OCI-M1 (cell line): ENCODE data around the gene EPB41L3.

ENCODE experiments used
- DNase-seq: peaks from one replicate; lab custom pipeline; 2025; lab: John Stamatoyannopoulos, UW

EPB41L3 gene

DNA sequence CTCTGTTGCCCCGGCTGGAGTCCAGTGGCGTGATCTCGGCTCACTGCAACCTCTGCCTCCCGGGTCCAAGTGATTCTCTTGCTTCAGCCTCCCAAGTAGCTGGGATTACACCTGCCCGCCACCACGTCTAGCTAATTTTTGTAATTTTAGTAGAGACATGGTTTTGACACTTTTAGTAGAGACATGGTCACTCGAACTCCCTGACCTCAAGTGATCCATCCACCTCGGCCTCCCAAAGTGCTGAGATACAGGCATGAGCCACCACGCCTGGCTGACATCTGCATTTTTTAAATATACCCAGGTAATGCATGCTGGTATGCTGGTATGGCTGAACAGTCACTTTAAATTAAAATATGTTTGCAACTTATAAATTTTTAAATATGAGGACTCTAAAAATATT lies 91.9 kb downstream of the EPB41L3 start:
- DNase-seq = no peak

DNA sequence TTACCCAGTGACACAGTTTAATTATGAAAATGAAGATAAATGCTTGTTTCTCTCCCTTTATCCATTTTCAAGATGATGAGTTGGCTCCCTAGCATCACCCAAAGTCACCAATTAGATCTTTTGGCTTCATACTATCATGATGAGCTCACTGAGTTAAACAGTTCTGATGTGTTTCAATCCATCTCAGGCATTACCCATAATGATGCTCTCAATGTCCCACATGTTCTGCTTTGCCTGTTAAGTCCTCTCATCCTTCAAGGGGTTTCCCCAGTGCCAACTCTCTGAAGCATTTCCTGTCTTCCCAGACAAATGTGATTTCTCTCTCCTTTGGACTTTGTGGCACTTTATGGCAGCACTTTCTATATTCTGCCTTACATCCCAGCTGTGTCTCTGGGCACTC lies 92.6 kb downstream of the EPB41L3 start:
- DNase-seq = no peak

DNA sequence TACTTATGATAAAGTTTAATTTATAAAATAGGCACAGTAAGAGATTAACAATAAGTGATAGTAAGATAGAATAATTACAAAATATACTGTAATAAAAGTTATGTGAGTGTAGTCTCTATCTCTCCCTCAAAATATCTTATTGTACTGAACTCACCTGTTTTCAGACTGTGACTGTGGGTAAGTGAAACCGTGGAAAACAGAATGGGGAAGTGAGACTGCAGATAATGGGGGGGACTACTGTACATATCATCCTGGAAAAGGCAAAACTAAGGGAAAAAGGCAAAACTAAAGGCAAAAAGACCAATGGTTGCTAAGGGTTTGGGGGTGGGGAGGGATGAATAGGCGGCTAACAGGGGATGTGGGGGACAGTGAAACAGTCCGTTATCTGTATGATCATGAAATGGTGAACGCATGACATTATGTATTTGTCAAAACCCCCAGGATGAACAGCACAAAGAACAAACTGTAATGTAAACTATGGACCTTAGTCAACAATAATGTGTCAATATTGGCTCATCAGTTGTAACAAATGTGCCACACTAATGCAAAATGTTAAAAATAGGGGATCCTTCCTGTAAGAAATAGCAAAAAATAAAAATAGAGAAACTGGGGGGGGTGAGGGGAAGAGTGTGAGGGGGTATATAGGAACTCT lies 93.8 kb downstream of the EPB41L3 start:
- DNase-seq = no peak

DNA sequence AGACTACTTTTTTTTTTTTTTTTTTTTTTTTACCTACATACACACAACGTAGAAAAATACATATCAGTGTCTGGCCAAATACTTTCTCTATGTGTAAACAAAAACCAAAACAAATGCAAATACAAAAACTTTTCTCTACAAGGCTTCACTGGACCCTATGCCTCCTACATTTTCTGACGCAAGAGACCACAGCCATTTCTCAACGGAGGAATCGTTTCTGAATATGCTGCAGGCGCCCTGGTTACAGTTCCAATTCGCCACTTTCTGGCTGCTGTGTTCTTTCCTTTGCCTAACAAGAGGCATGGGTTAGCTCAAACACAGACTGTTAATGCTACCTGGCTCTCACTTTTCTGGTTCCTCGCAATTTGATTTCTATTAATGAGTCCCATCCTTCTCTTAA lies 96.4 kb downstream of the EPB41L3 start:
- peak; percentile 46 for DNase-seq

DNA sequence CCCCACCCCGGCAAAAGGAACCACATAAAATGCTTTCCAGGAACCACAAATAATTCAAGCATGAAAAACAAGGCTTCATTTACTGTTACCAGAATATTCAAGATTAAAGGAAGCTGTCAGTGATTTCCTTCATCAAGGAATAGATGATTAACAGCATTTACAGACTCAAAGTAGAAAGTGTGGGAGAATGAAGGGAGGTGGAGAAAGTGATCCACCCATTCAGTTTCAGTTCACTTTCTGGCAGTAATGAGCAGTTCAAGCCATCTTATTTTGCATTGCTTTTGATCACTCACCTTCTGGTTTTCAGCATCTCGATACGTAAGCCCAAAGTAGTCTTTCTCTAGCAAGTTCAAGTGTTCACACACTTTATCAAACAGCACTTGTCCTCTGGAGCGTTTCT lies 99.0 kb downstream of the EPB41L3 start:
- no peak for DNase-seq

DNA sequence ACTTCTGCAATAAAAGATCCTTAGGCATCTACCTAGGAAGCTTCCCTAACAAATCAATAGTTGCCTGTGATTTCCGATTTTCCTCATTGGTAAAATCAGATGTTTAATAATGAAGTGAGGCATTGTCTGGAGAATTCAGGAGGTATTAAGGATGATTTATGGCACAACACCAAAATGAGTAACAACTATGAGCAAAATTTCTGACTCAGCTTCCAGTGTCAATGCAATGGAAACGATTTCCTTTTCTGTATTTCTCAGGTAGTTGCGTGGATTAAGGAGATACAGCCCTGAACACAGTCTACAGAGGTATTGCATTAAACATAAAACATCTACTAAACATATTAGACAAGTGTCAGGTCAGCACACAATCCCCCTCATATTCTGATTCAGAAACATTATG lies 99.5 kb downstream of the EPB41L3 start:
- DNase-seq = no peak

DNA sequence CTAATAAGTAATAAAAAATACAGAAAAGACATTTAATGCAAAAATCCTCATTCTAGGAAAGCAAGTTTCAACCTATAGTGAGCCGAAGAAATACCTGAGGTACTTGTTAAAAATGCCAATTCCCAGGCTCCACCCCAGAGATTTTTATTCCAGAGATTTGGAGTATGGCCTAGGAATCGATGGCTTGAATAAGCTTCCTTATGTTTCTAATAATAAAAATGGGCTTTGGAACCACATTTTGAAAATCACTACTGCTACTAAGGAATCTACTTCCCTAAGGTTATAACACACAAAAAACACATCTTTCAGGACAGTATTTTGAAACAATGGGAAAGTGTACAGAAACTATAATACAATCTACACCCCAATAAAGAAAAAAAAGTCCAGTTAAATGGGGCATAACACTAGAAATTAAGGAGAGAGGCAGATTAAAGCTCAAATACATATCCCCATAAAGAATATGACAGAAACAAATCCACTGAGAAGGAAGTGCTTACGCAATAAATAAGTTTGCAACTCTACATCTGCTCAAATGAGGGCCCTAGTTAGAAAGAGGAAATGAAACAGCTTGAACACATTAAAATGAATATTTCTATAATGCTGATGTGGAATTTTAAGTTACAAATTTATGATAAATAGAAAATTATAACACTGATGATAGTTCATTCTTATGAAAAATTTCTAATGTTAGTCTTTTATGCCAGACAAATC lies 103.7 kb downstream of the EPB41L3 start:
- peak; percentile 27 for DNase-seq

DNA sequence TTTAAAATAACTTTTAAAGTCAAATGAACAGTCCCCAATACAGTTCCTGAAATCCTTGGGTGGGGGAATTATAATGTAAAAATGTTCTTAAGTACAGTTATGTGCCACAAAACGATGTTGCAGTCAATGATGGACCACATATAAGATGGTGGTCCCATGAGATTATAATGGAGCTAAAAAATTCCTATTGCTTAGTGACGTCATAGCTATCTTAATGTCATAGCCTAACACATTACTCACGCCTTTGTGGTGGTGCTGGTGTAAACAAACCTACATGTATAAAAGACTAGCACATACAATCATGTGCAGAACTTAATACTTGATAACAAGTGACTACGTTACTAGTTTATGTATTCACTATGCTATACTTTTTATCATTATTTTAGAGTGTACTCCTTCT lies 109.4 kb downstream of the EPB41L3 start:
- no peak for DNase-seq

DNA sequence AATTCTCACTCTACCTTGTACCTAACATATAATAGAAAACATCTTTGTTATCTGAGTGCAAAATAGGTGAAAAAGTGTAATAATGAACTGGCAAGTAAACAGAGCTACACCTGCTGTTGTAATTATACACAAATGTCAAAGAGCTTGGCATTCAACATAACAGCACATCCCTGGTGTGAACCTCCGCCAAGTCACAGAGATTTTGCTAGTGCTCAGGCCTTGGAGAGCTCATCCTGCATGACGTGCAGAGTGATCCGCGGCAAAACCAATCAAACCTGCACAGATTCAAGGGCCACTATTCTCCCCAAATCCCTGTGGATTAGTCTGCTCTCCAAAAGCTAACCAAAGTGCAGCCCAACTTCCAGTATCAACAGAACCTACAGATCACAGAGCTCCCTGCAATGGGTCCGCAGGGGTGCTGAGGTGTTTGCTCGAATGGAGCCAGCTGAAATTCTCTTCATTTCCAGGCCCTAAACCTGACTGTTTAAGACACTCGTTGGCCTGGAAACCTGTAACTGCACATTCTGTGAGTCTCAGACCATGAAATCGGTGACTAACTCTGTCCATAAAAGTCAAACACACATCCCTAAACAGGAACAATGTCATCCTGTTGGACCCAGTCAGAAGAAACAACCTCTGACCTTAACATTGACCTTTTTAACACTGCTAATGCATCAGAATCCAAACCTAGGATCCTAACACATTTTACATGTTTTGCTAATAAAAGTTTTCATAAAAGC lies 111.8 kb downstream of the EPB41L3 start:
- DNase-seq = no peak

DNA sequence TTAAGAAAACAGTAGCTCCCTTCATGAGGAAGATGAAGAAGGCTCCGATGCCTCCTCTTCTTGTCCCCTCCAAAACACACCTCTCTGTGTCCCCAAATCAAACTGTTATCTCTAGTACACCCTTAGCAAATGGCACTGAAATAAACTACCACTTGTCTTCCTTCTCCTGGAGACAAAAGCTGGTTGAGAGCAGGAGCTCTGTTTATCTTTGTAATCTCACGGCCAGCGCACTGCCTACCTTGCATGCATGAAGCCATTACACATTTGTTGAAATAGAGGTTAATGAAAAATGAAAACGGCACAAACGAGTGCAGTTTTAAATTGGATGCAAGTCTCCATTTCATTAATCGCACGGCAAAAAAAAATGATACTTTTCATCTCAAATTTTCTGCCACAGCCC lies 113.7 kb downstream of the EPB41L3 start:
- no peak for DNase-seq

DNA sequence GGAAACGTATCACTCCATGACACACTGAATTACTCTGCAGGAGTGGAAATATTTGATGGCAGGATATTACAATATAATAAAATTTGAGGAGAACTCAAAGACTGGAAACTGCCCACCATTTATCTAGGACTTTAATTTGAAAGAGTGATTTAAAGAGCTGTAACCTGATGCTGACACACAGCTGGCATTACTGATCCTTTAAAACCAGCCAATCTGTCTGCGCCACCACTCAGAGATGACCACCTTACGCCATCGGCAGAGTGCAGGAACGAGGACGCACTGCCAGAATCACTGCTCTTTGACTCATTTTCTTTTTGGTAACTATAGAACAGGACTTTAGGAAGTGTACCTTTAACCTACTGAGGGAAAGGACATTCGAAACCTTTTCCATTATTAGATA lies 114.1 kb downstream of the EPB41L3 start:
- no peak for DNase-seq

DNA sequence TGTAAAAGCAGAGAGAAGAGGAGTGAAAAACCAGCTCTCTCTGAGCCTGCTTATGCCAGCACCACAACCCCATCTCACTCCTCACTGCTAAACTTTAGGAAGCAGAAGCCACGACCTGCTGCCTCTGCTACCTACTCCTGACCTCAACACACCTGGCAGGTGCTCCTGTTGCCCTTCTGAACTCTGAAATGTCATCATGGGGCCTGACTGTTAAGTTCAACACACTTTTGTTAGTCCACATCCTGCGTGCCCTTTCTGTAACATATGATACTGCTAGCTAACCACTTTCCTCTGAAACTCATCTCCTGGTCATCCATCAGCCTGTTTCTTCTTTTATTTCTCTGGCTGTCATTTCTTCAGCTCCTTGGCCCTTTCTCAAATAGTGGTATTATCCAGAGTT lies 118.1 kb downstream of the EPB41L3 start:
- DNase-seq = no peak

DNA sequence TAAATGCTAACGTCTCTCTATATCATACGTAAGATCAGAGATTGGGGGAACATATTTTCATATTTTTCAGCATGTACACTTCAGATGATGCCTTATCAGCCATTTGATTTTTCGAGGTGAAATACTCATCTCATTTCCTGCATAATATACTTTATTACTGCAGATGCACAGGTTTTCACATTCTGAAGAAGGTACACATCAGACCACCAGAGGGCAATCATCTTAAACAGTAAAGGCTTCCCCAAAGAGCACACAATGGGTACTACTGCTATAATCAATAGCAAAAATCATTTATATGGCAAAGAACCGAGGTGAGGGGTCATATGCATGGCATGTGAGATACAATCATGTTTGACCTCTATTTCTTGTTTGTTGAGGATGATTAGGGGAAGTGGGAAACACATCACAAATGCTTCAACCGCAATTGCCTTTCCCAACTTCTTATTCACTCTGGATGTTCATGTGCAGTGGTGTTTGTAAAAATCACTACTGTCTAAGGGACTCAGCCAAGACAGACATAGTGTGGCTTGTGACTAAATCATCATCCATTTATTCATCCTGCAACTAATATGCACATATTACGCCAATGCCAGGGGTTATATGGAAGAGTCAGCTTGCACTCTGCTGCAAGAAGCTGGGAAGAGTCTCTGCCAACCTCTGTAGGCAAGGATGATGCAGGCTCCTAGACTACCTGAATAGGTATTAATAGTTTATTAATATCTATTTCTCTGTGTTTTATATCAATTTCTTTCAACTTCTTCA lies 118.7 kb downstream of the EPB41L3 start:
- peak; percentile 58 for DNase-seq

DNA sequence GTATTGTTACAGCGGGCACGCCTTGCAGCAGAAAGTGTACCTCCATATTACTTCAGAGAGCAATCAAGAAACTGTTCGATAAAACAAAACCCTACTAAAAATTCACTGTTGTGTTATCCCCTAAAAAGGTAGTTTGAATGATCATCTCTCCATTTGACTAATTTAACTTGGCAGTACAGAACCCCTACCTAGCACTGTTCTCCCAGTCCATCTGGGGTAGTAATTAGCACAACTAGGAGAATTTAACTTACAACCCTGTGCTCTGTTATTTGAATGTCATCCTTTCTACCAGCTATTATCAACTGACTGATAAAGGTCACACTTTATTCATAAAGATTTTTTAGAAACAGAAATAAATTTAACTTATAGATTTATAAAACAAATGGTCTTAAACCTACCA lies 121.2 kb downstream of the EPB41L3 start:
- no peak for DNase-seq

DNA sequence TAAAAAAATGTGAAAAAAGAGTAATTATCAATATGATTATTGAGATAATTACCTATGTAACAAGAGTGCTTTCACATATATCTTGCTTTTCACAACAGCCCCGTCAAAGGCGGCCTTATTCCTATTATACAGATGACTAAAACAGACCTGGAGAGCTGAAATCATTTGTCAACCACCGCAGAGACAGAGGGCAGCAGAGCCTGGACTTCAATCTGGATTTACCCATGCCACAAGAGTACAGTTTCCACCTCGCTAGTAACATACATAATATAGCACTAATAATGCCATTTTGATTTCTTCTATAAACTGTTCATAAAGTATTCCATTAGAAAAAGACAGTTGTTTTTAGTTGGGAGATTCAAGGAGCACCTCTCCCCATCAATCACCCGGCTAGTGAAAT lies 121.8 kb downstream of the EPB41L3 start:
- DNase-seq = no peak

DNA sequence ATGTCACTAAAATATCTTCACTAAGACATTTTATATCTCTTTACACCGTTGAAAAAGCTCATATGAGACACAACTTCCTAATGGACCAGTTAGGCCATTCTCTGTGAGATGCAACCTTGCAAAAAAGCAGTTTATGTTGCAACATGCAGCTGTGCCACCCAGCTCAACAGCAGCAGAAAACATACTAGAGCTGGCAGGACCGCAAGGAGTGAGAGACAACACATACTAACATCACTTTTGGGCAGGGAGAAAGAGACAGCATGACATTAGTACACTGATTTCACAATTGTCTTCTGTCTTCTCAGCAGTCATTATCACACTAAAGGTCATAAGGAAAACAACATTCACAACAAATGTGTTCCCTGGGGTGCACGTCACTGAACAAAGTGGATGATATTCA lies 122.9 kb downstream of the EPB41L3 start:
- DNase-seq = no peak

DNA sequence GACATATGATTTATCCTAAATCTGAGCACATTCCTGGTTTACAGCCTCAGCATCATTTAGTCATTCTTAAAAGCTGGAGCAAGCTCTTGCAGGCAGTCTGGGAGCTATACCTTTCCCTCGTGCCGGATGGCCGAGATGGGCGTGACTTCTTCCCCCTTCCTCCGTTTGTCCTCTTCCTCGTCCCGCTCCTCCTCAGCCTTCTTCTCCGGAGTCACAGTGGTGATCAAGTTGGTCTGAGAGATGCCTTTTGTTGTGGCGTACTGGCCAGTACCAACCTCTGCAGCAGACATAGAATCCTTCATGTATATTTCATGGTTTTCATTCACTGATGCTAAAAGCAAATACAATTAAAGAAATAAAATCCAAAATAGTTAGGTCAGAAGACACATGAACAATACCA lies 124.2 kb downstream of the EPB41L3 start:
- DNase-seq = no peak

DNA sequence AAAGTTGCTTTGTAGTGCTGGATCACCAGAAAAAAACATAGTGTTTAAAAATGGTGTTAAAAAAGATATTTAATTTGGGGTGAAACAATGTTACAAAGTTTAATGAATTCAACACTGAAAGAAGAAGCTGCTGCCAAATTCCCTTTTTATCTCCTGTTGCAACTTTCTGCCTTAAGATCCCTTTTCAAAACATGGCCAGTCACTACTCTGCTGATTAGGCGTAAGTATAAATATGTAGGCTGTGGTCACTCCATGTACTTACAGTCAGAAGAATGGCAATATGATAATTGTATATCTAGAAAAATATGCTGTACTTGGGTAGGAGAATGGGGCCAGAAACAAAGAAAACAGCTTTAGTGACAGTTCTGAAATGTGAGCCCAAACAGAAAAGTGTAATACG lies 124.8 kb downstream of the EPB41L3 start:
- peak; percentile 10 for DNase-seq

DNA sequence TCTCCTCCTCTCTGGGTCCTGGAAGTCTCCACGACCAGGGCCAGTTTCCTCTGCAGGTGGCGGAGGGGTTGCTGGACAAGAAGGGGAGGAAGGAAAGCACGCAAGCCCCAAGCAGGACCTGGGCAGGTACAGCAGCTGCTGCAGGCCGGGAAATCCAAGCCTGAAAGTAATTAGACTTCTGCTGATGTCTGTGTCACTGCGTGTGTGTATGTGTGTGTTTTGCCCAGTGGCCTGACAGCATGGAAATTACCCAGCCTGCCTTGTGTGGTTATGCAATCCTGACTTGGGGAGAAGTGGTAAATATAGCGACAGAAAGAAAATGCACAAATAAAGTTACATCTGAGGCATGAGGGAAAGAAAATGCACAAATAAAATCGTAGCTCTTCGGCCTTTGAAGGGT lies 126.5 kb downstream of the EPB41L3 start:
- peak; percentile 55 for DNase-seq

DNA sequence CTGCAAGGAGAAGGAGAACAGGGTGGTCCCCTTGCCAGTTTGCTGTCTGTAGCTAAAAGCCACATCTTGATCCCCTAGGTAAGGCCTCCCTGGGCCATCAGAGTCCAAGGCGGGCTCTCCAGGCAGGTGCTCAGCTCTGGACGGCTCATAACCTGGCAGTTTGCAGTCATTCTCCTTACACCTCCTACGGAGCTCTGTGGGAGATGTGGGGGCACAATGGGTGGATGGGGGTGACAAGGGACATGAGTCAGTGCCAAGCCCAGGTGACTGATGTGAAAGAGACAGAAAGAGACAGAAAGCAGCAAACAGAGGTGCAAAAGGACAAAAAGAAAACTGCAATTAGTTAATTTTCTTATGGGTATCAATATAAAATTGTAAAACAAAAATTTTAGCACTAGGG lies 127.7 kb downstream of the EPB41L3 start:
- DNase-seq = no peak

DNA sequence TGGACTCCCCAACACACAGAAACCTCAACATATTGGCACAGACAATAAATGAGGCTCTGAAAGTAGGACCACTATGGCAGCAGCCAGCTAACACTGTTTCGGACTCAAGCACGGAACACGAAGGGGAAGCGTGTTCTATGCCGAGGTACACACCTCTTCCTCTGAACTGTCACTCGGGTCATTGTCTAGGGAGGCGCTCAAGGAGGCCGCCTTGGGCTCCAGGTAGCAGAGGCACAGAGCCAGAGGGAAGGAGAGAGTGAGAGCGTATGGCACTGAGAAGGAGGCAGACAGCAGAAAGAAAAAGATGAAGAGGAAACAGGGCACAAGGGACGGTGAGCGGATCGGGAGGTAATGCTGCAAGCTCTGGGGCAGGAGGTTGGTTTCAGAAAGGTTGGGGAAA lies 128.1 kb downstream of the EPB41L3 start:
- DNase-seq = no peak

DNA sequence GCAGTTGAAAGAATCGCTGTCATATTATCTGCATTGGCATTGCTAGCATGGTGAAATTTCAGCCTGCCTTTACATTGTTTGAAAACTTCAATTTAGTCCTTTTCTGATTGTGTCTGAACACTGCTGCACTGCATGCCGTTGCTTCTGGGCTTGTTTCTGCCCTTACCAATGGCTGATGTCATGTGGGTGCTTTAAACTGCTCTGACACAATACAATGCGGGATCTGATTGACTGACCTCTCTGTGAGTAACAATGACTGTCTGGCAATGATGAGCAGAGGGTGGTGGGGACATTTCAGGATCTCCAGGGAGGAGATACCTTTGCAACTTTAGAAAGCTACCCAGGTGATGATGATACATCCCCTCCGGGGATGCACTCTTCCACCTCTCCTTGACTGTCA lies 128.8 kb downstream of the EPB41L3 start:
- DNase-seq = no peak

DNA sequence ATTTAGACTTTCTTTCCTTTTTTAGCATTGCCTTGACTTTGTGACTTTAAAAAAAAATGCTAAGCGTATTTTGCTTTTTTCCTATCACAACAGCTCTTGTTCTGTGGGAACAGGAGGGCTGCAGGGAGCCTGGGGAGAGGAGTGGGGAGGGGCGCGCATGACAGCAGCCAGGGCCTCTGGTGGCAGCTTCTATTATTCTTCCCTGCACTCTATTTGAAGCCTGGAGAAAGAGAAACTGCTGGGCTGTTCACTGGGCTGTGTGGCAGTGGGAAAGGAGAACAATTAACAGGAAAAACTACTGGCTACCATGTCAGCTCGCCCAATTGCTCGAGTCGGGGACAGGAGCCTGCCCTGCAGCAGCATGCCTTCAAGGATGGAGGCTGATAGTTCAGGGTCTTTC lies 129.3 kb downstream of the EPB41L3 start:
- DNase-seq = no peak
